ENCODE results near the gene SRGAP2.
"Not testable (repeated sequence)": the region's sequence is repeated elsewhere in the genome, so short reads cannot be mapped to it uniquely, and the experiment has no call there.

SRGAP2 gene

DNA sequence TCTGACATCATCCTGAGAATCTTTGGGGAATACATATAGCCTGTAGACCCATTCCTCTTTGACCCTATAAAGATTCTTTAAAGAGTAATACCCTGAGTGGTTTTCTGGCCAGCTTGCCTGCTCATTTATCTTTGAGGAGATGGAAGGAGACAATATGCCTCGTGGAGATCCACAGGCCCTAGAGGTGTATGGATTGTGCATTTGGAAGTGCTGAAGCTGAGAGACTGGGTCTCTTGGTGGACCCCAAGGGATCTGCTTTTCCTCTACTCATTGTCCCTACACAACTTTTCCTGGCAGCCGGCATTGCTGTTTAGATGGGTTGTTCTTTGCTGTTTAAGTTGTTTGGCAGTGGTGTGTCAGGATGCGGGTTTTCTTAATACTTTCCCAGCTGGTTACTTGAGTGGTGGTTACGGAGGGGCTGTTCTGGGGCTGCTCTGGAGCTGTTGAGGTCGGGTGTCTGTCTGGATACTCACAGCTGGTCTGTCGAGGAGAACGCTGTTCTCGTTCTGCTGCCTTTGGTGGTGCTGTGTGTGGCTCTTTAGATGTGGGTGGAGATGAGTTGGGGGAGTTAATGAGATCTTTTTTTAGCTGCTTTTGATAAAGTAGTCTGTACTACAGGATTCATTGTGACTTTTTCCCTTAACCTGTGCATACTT, 49.5 kb downstream of the SRGAP2 start:
- not testable (repeated sequence) for DNase-seq

Data from NCI-H748 treated with DMSO at 0.1 percent for 48 hours (cell line).